ENCODE data around the gene DCTN4. TPM values are rescaled to one million over a fixed set of nuclear protein-coding genes. Genes with fewer than 3 reads are reported as not detected.
"Not testable (repeated sequence)": the region's sequence is repeated elsewhere in the genome, so short reads cannot be mapped to it uniquely, and the experiment has no call there.

DCTN4 gene
- total and polyA plus RNA-seq, 2 experiments from 2014 or later: 15.4 to 41.8 TPM

- DNase-seq (ENCODE audit: low spot score); H3K27ac Mint-ChIP-seq; H3K36me3 Mint-ChIP-seq (ENCODE audit: low read depth); H3F3A ChIP-seq (replicated peaks; ENCODE audit: low read depth); H3K9me2 ChIP-seq (ENCODE audit: insufficient read depth); H3K79me2 ChIP-seq (replicated peaks; ENCODE audit: insufficient read depth); H3K4me2 ChIP-seq; H3K4me3 Mint-ChIP-seq; ATAC-seq; H3K36me3 ChIP-seq (ENCODE audit: insufficient read depth); H3K9me3 Mint-ChIP-seq; H3K27ac ChIP-seq (ENCODE audit: low read depth); H3K27me3 ChIP-seq (ENCODE audit: insufficient read depth); H3K27me3 Mint-ChIP-seq (ENCODE audit: insufficient read depth, low read depth, poor library complexity); H3K4me1 ChIP-seq (ENCODE audit: insufficient read depth); H4K20me1 ChIP-seq (replicated peaks; ENCODE audit: insufficient read depth); H2AFZ ChIP-seq; H3K4me3 ChIP-seq: not testable (repeated sequence)
- peaks cover 11% of the 10 kb centered on the region; the same call in 2 of the 3 replicates for H3K4me1 Mint-ChIP-seq
These were observed 34.6 kb upstream of the DCTN4 start for GRCh38 chr5:150793423-150793888.

- no peak overlapping the region for H3K27ac ChIP-seq (ENCODE audit: low read depth)
- no peaks in the 10 kb centered on the region for H3K9me2 ChIP-seq (ENCODE audit: insufficient read depth)
- no peak for ATAC-seq
- no peak overlapping the region for H3K4me3 ChIP-seq
- Mint-ChIP-seq H3K36me3 (ENCODE audit: low read depth) (no peaks in the 10 kb centered on the region), H3K27me3 (ENCODE audit: insufficient read depth, low read depth, poor library complexity) (peaks cover 2% of the 10 kb centered on the region), H3K4me3 (no peak overlapping the region), H3K4me1 (peaks cover 13% of the 10 kb centered on the region; the same call in 2 of the 3 replicates), H3K27ac (no peak overlapping the region), H3K9me3 (no peaks in the 10 kb centered on the region)
- H3K4me2 ChIP-seq: no peak overlapping the region
- H3K36me3 ChIP-seq (ENCODE audit: insufficient read depth): no peaks in the 10 kb centered on the region
- H3K4me1 ChIP-seq (ENCODE audit: insufficient read depth): 0 out of 2 replicates have a peak, but pooled peaks cover 5% of the 10 kb centered on the region
- TF ChIP-seq CREB1 (CRISPR knock-in tag; IDR thresholded peaks at IDR 0.05; ENCODE audit: low read depth) (no peak), NANOG (IDR thresholded peaks at IDR 0.05; ENCODE audit: borderline replicate concordance) (no peak)
- no peaks in the 10 kb centered on the region for H3K27me3 ChIP-seq (ENCODE audit: insufficient read depth)
- peaks cover under 1% of the 10 kb centered on the region; the same call in 1 of the 2 replicates for H3K79me2 ChIP-seq (replicated peaks; ENCODE audit: insufficient read depth)
- H3F3A ChIP-seq (replicated peaks; ENCODE audit: low read depth): no peaks in the 10 kb centered on the region
- H4K20me1 ChIP-seq (replicated peaks; ENCODE audit: insufficient read depth): peaks cover 3% of the 10 kb centered on the region; the same call in 1 of the 2 replicates
- DNase-seq (ENCODE audit: low spot score): no peak
- no peak overlapping the region for H2AFZ ChIP-seq
These were observed 32.7 kb upstream of the DCTN4 start for GRCh38 chr5:150791536-150791935.

GRCh38 chr5:150789943-150790611 is 31.3 kb upstream of the DCTN4 start:
- Histone ChIP-seq H3K27me3 (ENCODE audit: insufficient read depth) (no peaks in the 10 kb centered on the region), H3K27ac (ENCODE audit: low read depth) (no peak overlapping the region), H3F3A (replicated peaks; ENCODE audit: low read depth) (no peaks in the 10 kb centered on the region), H3K4me3 (no peak overlapping the region), H2AFZ (no peak overlapping the region), H3K9me2 (ENCODE audit: insufficient read depth) (no peaks in the 10 kb centered on the region), H3K79me2 (replicated peaks; ENCODE audit: insufficient read depth) (peaks cover 11% of the 10 kb centered on the region; the same call in 1 of the 2 replicates), H4K20me1 (replicated peaks; ENCODE audit: insufficient read depth) (peaks cover 3% of the 10 kb centered on the region; the same call in 1 of the 2 replicates), H3K36me3 (ENCODE audit: insufficient read depth) (0 out of 2 replicates have a peak, but pooled peaks cover 2% of the 10 kb centered on the region), H3K4me1 (ENCODE audit: insufficient read depth) (0 out of 2 replicates have a peak, but pooled peaks cover 5% of the 10 kb centered on the region), H3K4me2 (no peak overlapping the region)
- H3K27ac Mint-ChIP-seq: no peak overlapping the region; the same call in 1 of the 2 replicates
- H3K36me3 Mint-ChIP-seq (ENCODE audit: low read depth): peaks cover 7% of the 10 kb centered on the region; the same call in 2 of the 3 replicates
- DNase-seq (ENCODE audit: low spot score) (peak; percentile 11), ATAC-seq (peak; percentile 60)
- H3K4me1 Mint-ChIP-seq: peaks cover 13% of the 10 kb centered on the region; the same call in 2 of the 3 replicates
- no peak overlapping the region for H3K4me3 Mint-ChIP-seq
- TF ChIP-seq CTCF (conservative IDR thresholded peaks at IDR 0.05; ENCODE audit: low read depth in 2 of 2) (no peak), STAT1 (IDR thresholded peaks at IDR 0.05; ENCODE audit: unreplicated experiment) (no peak), ZNF114 (CRISPR knock-in tag; IDR thresholded peaks at IDR 0.05) (no peak), NANOG (IDR thresholded peaks at IDR 0.05; ENCODE audit: borderline replicate concordance) (no peak), CREB1 (CRISPR knock-in tag; IDR thresholded peaks at IDR 0.05; ENCODE audit: low read depth) (no peak), ETS1 (IDR thresholded peaks at IDR 0.05) (no peak), POLR2AphosphoS5 (IDR thresholded peaks at IDR 0.05; ENCODE audit: low read depth) (no peak), EZH2 (IDR thresholded peaks at IDR 0.05; ENCODE audit: low read depth, unreplicated experiment) (no peak)
- H3K9me3 Mint-ChIP-seq: peaks cover 6% of the 10 kb centered on the region; the same call in 2 of the 3 replicates
- H3K27me3 Mint-ChIP-seq (ENCODE audit: insufficient read depth, low read depth, poor library complexity): peaks cover 2% of the 10 kb centered on the region
